IMR-90 (cell line): Measurements from ENCODE around the gene MCM3AP. TPM values are rescaled to one million over a fixed set of nuclear protein-coding genes. Genes with fewer than 3 reads are reported as not detected.

Experiments used
- ATAC-seq: fragments of 200-7000 bp; cut with Tn5 transposase; 2 replicates; pipeline ENCODE4 v1.9.1; 2020; ENCODE audit warnings: low read depth, mild to moderate bottlenecking, moderate library complexity
- BruUV-seq: library from RNA; stranded (reverse); fragments of 400-500 nt; replicated peaks from 2 replicates; lab custom pipeline; 2021; lab: Mats Ljungman, UMichigan
- CTCF ChIA-PET: fragments of 300-600 bp; formaldehyde crosslinking; extraction: SDS; loops from one replicate; lab custom pipeline; 2021; ENCODE audit warnings: antibody characterized with exemption; lab: Yijun Ruan, JAX
- POLR2A ChIA-PET: fragments of 300-600 bp; sonication (Branson Sonifier 250); formaldehyde crosslinking; loops from one replicate; lab custom pipeline; 2022; ENCODE audit warnings: antibody characterized with exemption; ENCODE audit not compliant: unreplicated experiment; lab: Charles Lee
- DNase-seq: peaks from one replicate; pipeline ENCODE4 v3.0.0; 2013
- H2AFZ ChIP-seq: replicated peaks from 2 replicates; pipeline ENCODE3; 2013; ENCODE audit warnings: low read length, mild to moderate bottlenecking; ENCODE audit not compliant: poor library complexity
- H2AK5ac ChIP-seq: 2 replicates; pipeline ENCODE4 v1.6.1; 2013; ENCODE audit warnings: low read depth, low read length, inconsistent platforms
- H2AK9ac ChIP-seq: replicated peaks from 2 replicates; pipeline ENCODE3; 2013; ENCODE audit warnings: mild to moderate bottlenecking, low read depth, low read length, moderate library complexity; ENCODE audit not compliant: poor library complexity
- H2BK120ac ChIP-seq: 2 replicates; pipeline ENCODE4 v1.6.1; 2013; ENCODE audit warnings: low read depth, low read length, inconsistent platforms
- H2BK15ac ChIP-seq: 3 replicates; pipeline ENCODE4 v1.6.1; 2013; ENCODE audit warnings: low read depth, low read length, inconsistent platforms
- H2BK20ac ChIP-seq: 2 replicates; pipeline ENCODE4 v1.6.1; 2013; ENCODE audit warnings: low read depth, mild to moderate bottlenecking, inconsistent platforms, low read length, moderate library complexity
- H2BK5ac ChIP-seq: 2 replicates; pipeline ENCODE4 v1.6.1; 2013; ENCODE audit warnings: mild to moderate bottlenecking, low read depth, low read length, inconsistent platforms; ENCODE audit not compliant: poor library complexity, severe bottlenecking
- H3K14ac ChIP-seq: replicated peaks from 2 replicates; pipeline ENCODE4 v1.6.1; 2013; ENCODE audit warnings: low read depth, low read length, inconsistent platforms
- H3K18ac ChIP-seq: 2 replicates; pipeline ENCODE4 v1.6.1; 2013; ENCODE audit warnings: low read depth, low read length, control low read depth
- H3K23ac ChIP-seq: 2 replicates; pipeline ENCODE4 v1.6.1; 2013; ENCODE audit warnings: low read depth, low read length, inconsistent platforms
- H3K27ac ChIP-seq: 2 replicates; pipeline ENCODE4 v1.5.1; 2013; ENCODE audit warnings: mild to moderate bottlenecking, control low read depth, low read length; ENCODE audit not compliant: insufficient read depth
- H3K27me3 ChIP-seq: 2 replicates; pipeline ENCODE4 v1.6.1; 2013; ENCODE audit warnings: low read length; ENCODE audit not compliant: control insufficient read depth, insufficient read depth
- H3K36me3 ChIP-seq: 2 replicates; pipeline ENCODE4 v1.6.1; 2013; ENCODE audit warnings: low read length, mixed read lengths; ENCODE audit not compliant: control insufficient read depth, insufficient read depth
- H3K4ac ChIP-seq: 2 replicates; pipeline ENCODE4 v1.6.1; 2013; ENCODE audit warnings: low read depth, low read length, inconsistent platforms
- H3K4me1 ChIP-seq: 2 replicates; pipeline ENCODE4 v1.6.1; 2013; ENCODE audit warnings: low read length, mixed read lengths; ENCODE audit not compliant: control insufficient read depth, insufficient read depth
- H3K4me2 ChIP-seq: 2 replicates; pipeline ENCODE4 v1.6.1; 2013; ENCODE audit warnings: low read depth, mild to moderate bottlenecking, control low read depth, low read length, moderate library complexity
- H3K4me3 ChIP-seq: 2 replicates; pipeline ENCODE4 v1.5.1; 2013; ENCODE audit warnings: low read depth, mild to moderate bottlenecking, control low read depth, low read length, moderate library complexity; ENCODE audit not compliant: insufficient read depth
- H3K56ac ChIP-seq: 2 replicates; pipeline ENCODE4 v1.6.1; 2013; ENCODE audit warnings: low read length, inconsistent platforms; ENCODE audit not compliant: insufficient read depth; ENCODE audit errors: extremely low read depth
- H3K79me1 ChIP-seq, 2 experiments: 2 replicates each; pipeline ENCODE4 v1.6.1; 2013; ENCODE audit warnings: low read length in 2 of 2, inconsistent platforms in 1 of 2, low read depth in 1 of 2
- H3K9ac ChIP-seq: 2 replicates; pipeline ENCODE4 v1.6.1; 2013; ENCODE audit warnings: low read depth, low read length, control low read depth
- H3K9me1 ChIP-seq: 2 replicates; pipeline ENCODE4 v1.6.1; 2013; ENCODE audit warnings: low read length, inconsistent platforms; ENCODE audit not compliant: insufficient read depth
- H3K9me3 ChIP-seq: 2 replicates; pipeline ENCODE4 v1.6.1; 2013; ENCODE audit warnings: low read length; ENCODE audit not compliant: control insufficient read depth, insufficient read depth
- H4K20me1 ChIP-seq: 2 replicates; pipeline ENCODE4 v1.6.1; 2013; ENCODE audit warnings: low read length, inconsistent platforms; ENCODE audit not compliant: insufficient read depth
- H4K5ac ChIP-seq: 2 replicates; pipeline ENCODE4 v1.6.1; 2013; ENCODE audit warnings: mild to moderate bottlenecking, low read depth, low read length, control low read depth
- H4K8ac ChIP-seq, 2 experiments: 2 replicates each; pipeline ENCODE4 v1.6.1; 2013; ENCODE audit warnings: low read depth in 2 of 2, low read length in 2 of 2, control low read depth in 1 of 2, inconsistent platforms in 1 of 2
- H4K91ac ChIP-seq: 2 replicates; pipeline ENCODE4 v1.6.1; 2013; ENCODE audit warnings: low read depth, low read length, inconsistent platforms; ENCODE audit not compliant: insufficient read depth
- MAFK ChIP-seq: IDR thresholded peaks from 2 replicates; pipeline ENCODE4 v1.6.1; 2012; ENCODE audit warnings: low read depth, low read length, improper control_type of control experiment
- WGBS, 2 experiments: methylation state at CpG; one replicate each; pipeline versions ENCODE4 v1.1.5 to v1.1.7; 2013; ENCODE audit warnings: missing lambda C conversion rate in 2 of 2; ENCODE audit not compliant: insufficient read length in 1 of 2; ENCODE audit errors: extremely low coverage in 2 of 2; 5-methylcytosine and 5-hydroxymethylcytosine counted together
- dilution Hi-C: fragments of 300-500 bp; cut with HindIII; formaldehyde crosslinking; loops from one replicate; pipeline ENCODE4 v1.14.3; 2018; ENCODE audit warnings: low sequenced_read_pairs; ENCODE audit not compliant: unreplicated experiment
- in situ Hi-C: fragments of 300-500 bp; cut with MboI; formaldehyde crosslinking; loops from 3 replicates; pipeline ENCODE4 v1.14.3; 2019; ENCODE audit warnings: low sequenced_read_pairs, inconsistent platforms, mixed read lengths
- intact Hi-C: fragments of 100-400 bp; cut with micrococcal nuclease; formaldehyde crosslinking; loops from 2 replicates; pipeline ENCODE4 v1.10.0; 2022
- polyA plus RNA-seq, 3 experiments: library from polyadenylated mRNA; depleted of rRNA; stranded (reverse); fragments of >200 nt; gene quantifications; 2 replicates each; pipeline ENCODE4 v1.2.3, GENCODE V29; 2012; ENCODE audit warnings: low replicate concordance in 1 of 3
- total RNA-seq: library from RNA; depleted of rRNA; stranded (reverse); fragments of >200 nt; gene quantifications from 2 replicates; pipeline ENCODE4 v1.2.3, GENCODE V29; 2012

Gene MCM3AP
- total and polyA plus RNA-seq, 2 of the 4 experiments (the other 2 are of a cell fraction): 46.5 to 63.1 TPM

DNA sequence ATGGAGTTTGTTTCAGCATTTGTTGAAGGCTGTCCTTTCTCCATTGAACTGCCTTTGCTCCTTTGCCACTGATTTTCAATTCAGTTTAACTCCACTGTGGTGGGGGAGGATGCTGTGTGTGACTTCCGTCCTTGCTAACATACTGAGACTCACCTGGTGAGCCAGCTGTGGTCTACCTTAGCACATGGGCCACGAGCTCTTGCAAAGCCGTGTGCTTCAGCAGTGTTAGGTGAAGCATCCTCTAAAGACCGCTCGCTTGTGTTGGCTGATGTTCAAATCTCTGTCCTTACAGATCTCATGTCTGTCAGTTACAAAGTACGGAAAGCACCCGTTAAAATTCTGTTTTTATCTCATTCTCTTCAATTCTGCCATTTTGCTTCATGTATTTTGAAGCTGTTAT, 97.6 kb downstream of the MCM3AP start:
- Histone ChIP-seq H3K18ac (no peak overlapping the region), H2AFZ (no peak overlapping the region), H3K9ac (no peak overlapping the region), H3K36me3 (peaks cover 10% of the 10 kb centered on the region; the same call in 1 of the 2 replicates), H4K8ac (no peak overlapping the region), H3K56ac (no peak overlapping the region), H3K23ac (no peak overlapping the region), H3K27me3 (no peaks in the 10 kb centered on the region), H3K4me2 (no peak overlapping the region), H4K91ac (no peak overlapping the region), H2BK5ac (no peak overlapping the region), H3K4ac (no peak overlapping the region), H2BK20ac (no peak overlapping the region), H4K5ac (no peak overlapping the region), H2AK9ac (no peak overlapping the region), H3K79me1 (peaks cover 0 to 8% of the 10 kb centered on the region in 2 experiments; a peak in 1 of 4 replicates), H2BK15ac (no peak overlapping the region), H3K9me1 (peaks cover 25% of the 10 kb centered on the region), H3K4me1 (peaks cover 30% of the 10 kb centered on the region), H3K4me3 (no peak overlapping the region), H2BK120ac (no peak overlapping the region), H2AK5ac (peak overlapping the region; percentile 79; the same call in 1 of the 2 replicates), H4K20me1 (no peaks in the 10 kb centered on the region), H3K27ac (no peak overlapping the region), H3K14ac (no peak overlapping the region), H3K9me3 (no peaks in the 10 kb centered on the region)
- WGBS, 2 experiments: 90% methylated on average over 4 of the region's 7 CpGs; no CpG with 5 or more reads in 1 of the 2 experiments
- intact Hi-C loops: no loop called here
- DNase-seq: no peak
- no peak for TF ChIP-seq MAFK
- in situ Hi-C loops: no loop called here
- POLR2A ChIA-PET: no interaction called here
- CTCF ChIA-PET: no interaction called here
- no TSS peak for BruUV-seq
- ATAC-seq: no peak
- dilution Hi-C loops: no loop called here
